ENCODE results near the gene SPINT2.

DNA sequence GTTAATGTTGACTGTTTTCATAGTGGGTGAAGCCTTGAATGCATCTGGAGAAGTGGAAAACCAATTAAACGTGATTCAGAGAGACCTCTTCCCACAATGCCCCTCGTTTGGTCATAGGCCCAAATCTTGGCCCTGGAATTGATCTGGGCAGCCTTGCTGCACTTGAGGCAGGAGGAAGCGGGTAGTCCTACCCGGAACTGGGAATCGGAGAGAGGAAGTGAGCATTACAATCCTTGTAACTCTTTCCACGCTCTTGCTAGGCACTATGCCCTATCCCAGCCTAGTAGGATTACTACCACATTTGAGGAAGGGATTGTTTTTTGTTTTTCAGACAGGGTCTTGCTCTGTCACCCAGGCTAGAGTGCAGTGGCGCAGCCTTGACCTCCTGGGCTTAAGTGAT lies 58.9 kb downstream of the SPINT2 start:
- TF ChIP-seq, protein P1, sequence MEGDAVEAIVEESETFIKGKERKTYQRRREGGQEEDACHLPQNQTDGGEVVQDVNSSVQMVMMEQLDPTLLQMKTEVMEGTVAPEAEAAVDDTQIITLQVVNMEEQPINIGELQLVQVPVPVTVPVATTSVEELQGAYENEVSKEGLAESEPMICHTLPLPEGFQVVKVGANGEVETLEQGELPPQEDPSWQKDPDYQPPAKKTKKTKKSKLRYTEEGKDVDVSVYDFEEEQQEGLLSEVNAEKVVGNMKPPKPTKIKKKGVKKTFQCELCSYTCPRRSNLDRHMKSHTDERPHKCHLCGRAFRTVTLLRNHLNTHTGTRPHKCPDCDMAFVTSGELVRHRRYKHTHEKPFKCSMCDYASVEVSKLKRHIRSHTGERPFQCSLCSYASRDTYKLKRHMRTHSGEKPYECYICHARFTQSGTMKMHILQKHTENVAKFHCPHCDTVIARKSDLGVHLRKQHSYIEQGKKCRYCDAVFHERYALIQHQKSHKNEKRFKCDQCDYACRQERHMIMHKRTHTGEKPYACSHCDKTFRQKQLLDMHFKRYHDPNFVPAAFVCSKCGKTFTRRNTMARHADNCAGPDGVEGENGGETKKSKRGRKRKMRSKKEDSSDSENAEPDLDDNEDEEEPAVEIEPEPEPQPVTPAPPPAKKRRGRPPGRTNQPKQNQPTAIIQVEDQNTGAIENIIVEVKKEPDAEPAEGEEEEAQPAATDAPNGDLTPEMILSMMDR (optimal IDR thresholded peaks at IDR 0.05 in 1 of 3, IDR thresholded peaks at IDR 0.05 in 1 of 3, conservative IDR thresholded peaks at IDR 0.05 in 1 of 3; ENCODE audit: extremely low read depth in 1 of 3, insufficient read depth in 2 of 3, low read length in 3 of 3) = no peak
- TF ChIP-seq EZH2 (IDR thresholded peaks at IDR 0.05; ENCODE audit: low read length) = no peak

Measured in keratinocyte (primary cell).